ENCODE data around the gene EI24. TPM values are rescaled to one million over a fixed set of nuclear protein-coding genes. Genes with fewer than 3 reads are reported as not detected.
A peak's percentile ranks its signal among the peaks of the same experiment; 100 is the strongest.

EI24 gene
- polyA plus RNA-seq, 3 donors = 17.2 to 46.9 (median 44.7) TPM

DNA sequence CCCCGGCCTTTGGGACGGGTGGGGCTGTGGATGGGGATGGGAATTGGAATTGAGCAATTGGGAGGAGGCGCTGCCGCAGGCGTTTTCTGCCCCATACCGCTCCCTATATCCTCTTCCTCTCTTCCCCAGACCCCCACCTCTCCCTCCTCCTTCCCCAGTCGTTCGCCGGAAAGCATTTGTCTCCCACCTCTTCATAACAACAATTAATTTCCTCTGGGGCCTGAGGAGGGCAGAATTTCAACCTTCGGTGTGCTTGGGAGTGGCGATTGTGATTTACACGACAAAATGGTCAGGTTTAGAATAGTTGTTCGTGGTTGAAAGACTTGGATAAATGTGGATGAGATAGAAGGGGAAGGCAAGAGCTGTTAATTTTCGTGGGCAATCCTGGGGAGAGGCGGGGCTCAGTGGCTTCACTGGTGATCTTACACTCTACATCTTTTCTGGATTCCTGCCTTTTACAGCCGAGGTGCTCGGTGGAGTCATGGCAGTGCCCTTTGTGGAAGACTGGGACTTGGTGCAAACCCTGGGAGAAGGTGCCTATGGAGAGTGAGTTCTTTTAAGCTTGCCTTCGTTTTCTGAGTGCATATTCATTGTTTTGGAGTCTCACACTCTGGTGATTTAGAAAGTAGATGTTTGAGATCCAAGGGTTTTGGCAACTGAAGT is 57.1 kb downstream of the EI24 start:
- DNase-seq = no peak
- Histone ChIP-seq H3K9ac (ENCODE audit: insufficient read depth, low read length, poor library complexity, severe bottlenecking) (peak overlapping the region; percentile 86), H3K4me2 (replicated peaks; ENCODE audit: extremely low read depth, low read length, poor library complexity, severe bottlenecking) (peak overlapping the region; percentile 100), H4K20me1 (ENCODE audit: insufficient read depth, low read length) (no peaks in the 10 kb centered on the region), H2AFZ (ENCODE audit: insufficient read depth, low read depth, low read length, poor library complexity, severe bottlenecking) (peak overlapping the region; percentile 94), H3K9me3 (replicated peaks in 1 of 2; ENCODE audit: control insufficient read depth in 1 of 2, insufficient read depth in 1 of 2, low read length in 2 of 2) (no peaks in the 10 kb centered on the region), H3K36me3 (replicated peaks in 1 of 2; ENCODE audit: control insufficient read depth in 1 of 2, insufficient read depth in 2 of 2, low read length in 2 of 2) (peaks cover 8 to 18% of the 10 kb centered on the region in 2 donors), H3K27me3 (ENCODE audit: control insufficient read depth in 2 of 2, insufficient read depth in 2 of 2, low read length in 2 of 2) (no peaks in the 10 kb centered on the region), H3K4me1 (ENCODE audit: control insufficient read depth in 1 of 2, insufficient read depth in 2 of 2, low read length in 2 of 2) (peaks cover 17 to 23% of the 10 kb centered on the region in 2 donors), H3K4me3 (replicated peaks in 1 of 3; ENCODE audit: low read depth in 2 of 3, low read length in 3 of 3) (peak overlapping the region; percentile 75 to 97 (median 96)), H3K27ac (ENCODE audit: low read depth in 1 of 2, low read length in 2 of 2) (peak overlapping the region; percentile 90 to 94), H3K79me2 (ENCODE audit: insufficient read depth, low read length) (peaks cover 37% of the 10 kb centered on the region)
- intact Hi-C loops (cut with micrococcal nuclease) = no loop called here
- Mint-ChIP-seq H3K4me1 (peaks cover 15% of the 10 kb centered on the region), H3K4me3 (peak overlapping the region; percentile 91 to 97), H3K9me3 (no peaks in the 10 kb centered on the region), H3K27me3 (ENCODE audit: low read depth in 3 of 3) (peaks cover 0 to 2% (median 0%) of the 10 kb centered on the region in 3 donors), H3K27ac (peak overlapping the region in 5 of 7 donors; percentile 5 to 98 (median 14)), H3K36me3 (peaks cover 8 to 23% of the 10 kb centered on the region in 2 donors)
- TF ChIP-seq, protein P1, sequence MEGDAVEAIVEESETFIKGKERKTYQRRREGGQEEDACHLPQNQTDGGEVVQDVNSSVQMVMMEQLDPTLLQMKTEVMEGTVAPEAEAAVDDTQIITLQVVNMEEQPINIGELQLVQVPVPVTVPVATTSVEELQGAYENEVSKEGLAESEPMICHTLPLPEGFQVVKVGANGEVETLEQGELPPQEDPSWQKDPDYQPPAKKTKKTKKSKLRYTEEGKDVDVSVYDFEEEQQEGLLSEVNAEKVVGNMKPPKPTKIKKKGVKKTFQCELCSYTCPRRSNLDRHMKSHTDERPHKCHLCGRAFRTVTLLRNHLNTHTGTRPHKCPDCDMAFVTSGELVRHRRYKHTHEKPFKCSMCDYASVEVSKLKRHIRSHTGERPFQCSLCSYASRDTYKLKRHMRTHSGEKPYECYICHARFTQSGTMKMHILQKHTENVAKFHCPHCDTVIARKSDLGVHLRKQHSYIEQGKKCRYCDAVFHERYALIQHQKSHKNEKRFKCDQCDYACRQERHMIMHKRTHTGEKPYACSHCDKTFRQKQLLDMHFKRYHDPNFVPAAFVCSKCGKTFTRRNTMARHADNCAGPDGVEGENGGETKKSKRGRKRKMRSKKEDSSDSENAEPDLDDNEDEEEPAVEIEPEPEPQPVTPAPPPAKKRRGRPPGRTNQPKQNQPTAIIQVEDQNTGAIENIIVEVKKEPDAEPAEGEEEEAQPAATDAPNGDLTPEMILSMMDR (IDR thresholded peaks at IDR 0.05) = peak; percentile 6
- WGBS (ENCODE audit: insufficient coverage) = 0% methylated on average over 4 of the region's 18 CpGs

DNA sequence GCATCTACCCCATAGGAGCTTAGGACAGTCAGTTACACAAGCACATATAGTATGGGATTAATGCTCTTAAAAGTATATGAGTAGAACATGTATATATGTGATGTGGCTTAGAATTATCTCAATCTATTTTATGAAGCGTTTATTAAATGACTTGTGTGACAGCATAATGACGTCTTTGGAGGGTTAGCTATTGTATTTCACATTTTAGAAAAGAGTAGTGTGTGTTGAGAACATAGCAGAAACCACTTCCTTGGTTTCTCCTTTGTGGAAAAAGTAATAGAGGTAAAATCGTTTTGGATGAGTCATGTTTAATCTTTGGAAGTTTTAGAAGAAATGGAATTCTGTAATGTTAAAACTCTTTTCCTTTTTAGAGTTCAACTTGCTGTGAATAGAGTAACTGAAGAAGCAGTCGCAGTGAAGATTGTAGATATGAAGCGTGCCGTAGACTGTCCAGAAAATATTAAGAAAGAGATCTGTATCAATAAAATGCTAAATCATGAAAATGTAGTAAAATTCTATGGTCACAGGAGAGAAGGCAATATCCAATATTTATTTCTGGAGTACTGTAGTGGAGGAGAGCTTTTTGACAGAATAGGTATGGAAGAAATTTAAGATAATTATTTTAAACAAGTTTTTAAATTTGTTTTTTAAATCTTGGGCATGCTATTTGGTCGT is 58.1 kb downstream of the EI24 start:
- WGBS (ENCODE audit: insufficient coverage) = 60% methylated on average over 3 of the region's 7 CpGs
- H3K9me3 Mint-ChIP-seq = no peaks in the 10 kb centered on the region
- Histone ChIP-seq H3K4me1 (ENCODE audit: control insufficient read depth in 1 of 2, insufficient read depth in 2 of 2, low read length in 2 of 2) (peaks cover 17 to 23% of the 10 kb centered on the region in 2 donors), H3K36me3 (replicated peaks in 1 of 2; ENCODE audit: control insufficient read depth in 1 of 2, insufficient read depth in 2 of 2, low read length in 2 of 2) (peaks cover 0 to 10% of the 10 kb centered on the region in 2 donors), H3K27ac (ENCODE audit: low read depth in 1 of 2, low read length in 2 of 2) (no peak overlapping the region), H3K9ac (ENCODE audit: insufficient read depth, low read length, poor library complexity, severe bottlenecking) (no peak overlapping the region), H3K27me3 (ENCODE audit: control insufficient read depth in 2 of 2, insufficient read depth in 2 of 2, low read length in 2 of 2) (no peaks in the 10 kb centered on the region), H3K9me3 (replicated peaks in 1 of 2; ENCODE audit: control insufficient read depth in 1 of 2, insufficient read depth in 1 of 2, low read length in 2 of 2) (no peaks in the 10 kb centered on the region), H3K4me2 (replicated peaks; ENCODE audit: extremely low read depth, low read length, poor library complexity, severe bottlenecking) (no peak overlapping the region), H4K20me1 (ENCODE audit: insufficient read depth, low read length) (no peaks in the 10 kb centered on the region), H3K79me2 (ENCODE audit: insufficient read depth, low read length) (peaks cover 39% of the 10 kb centered on the region), H3K4me3 (replicated peaks in 1 of 3; ENCODE audit: low read depth in 2 of 3, low read length in 3 of 3) (no peak overlapping the region), H2AFZ (ENCODE audit: insufficient read depth, low read depth, low read length, poor library complexity, severe bottlenecking) (peak overlapping the region; percentile 94)
- intact Hi-C loops (cut with micrococcal nuclease) = no loop called here
- no peak overlapping the region for H3K4me3 Mint-ChIP-seq
- H3K36me3 Mint-ChIP-seq = peaks cover 3 to 15% of the 10 kb centered on the region in 2 donors
- peaks cover 0 to 2% (median 0%) of the 10 kb centered on the region in 3 donors for H3K27me3 Mint-ChIP-seq (ENCODE audit: low read depth in 3 of 3)
- no peak for DNase-seq
- no peak overlapping the region for H3K27ac Mint-ChIP-seq
- TF ChIP-seq, protein P1 (IDR thresholded peaks at IDR 0.05) = no peak
- H3K4me1 Mint-ChIP-seq = peaks cover 15% of the 10 kb centered on the region

Small RNAs within 50 kb of the gene (small RNA-seq; reads per million reads assigned to genes)
- gene RNU6-1156P (ENCODE audit: insufficient read length, low read depth) = not detected

Other genes with a start within 250 kb of the EI24 start
- 1 to 10 TPM in 1 of 3 donors, under 1 TPM in 2; 0.52 to 1.4 (median 0.55) TPM for gene FEZ1, start 73.2 kb upstream of the EI24 start, polyA plus RNA-seq
- 10 to 100 TPM; 27.4 to 75.3 (median 54.2) TPM for gene STT3A, start 23.4 kb downstream of the EI24 start, polyA plus RNA-seq
- gene CHEK1, start 55.7 kb downstream of the EI24 start, polyA plus RNA-seq = under 1 TPM; 0.18 to 0.55 (median 0.43) TPM
- not detected for gene ACRV1, start 111.4 kb downstream of the EI24 start, polyA plus RNA-seq
- gene PATE1, start 176.8 kb downstream of the EI24 start, polyA plus RNA-seq = not detected
- not detected for gene PATE2, start 209.4 kb downstream of the EI24 start, polyA plus RNA-seq
- gene PATE3, start 218.7 kb downstream of the EI24 start, polyA plus RNA-seq = not detected

Measured in CD14-positive monocyte (primary cell).